NCI-H1092 (cell line): ENCODE results near the gene TBC1D22A.

Experiments
- DNase-seq: peaks from one replicate; lab custom pipeline; 2025; lab: John Stamatoyannopoulos, UW

Gene TBC1D22A

DNA sequence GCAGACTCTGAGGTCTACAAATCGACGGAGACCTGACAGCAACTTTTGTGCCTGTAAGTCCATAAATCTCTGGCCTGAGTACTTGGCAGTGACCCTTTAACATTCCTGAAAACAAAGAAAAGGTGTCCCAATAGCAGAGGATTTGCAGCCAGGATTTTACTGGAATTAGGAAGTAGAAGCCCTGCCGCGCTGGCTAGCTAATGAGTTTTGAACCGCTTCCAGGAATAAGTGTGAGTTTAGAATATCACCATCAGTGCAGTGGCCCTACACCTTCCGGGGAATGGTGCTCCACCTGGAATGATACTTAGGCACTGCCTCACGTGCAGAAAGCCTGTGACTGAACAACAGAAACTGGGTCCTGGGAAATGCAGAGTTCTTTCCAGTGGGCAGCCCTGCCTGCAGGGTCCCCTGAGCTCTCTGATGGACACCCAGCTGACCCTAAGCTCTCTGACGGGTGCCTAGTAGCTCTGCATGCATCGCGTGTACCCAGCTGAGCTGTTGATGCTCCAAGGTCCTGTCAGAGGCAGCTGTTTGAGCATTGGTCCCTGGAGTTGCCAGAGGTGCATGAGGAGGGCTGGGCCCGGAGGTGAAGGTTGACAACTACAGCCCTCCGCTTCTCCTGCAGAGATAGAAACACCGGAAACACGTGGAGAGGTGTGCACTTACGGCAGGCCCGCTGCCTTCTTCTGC, 380.9 kb downstream of the TBC1D22A start:
- no peak for DNase-seq

DNA sequence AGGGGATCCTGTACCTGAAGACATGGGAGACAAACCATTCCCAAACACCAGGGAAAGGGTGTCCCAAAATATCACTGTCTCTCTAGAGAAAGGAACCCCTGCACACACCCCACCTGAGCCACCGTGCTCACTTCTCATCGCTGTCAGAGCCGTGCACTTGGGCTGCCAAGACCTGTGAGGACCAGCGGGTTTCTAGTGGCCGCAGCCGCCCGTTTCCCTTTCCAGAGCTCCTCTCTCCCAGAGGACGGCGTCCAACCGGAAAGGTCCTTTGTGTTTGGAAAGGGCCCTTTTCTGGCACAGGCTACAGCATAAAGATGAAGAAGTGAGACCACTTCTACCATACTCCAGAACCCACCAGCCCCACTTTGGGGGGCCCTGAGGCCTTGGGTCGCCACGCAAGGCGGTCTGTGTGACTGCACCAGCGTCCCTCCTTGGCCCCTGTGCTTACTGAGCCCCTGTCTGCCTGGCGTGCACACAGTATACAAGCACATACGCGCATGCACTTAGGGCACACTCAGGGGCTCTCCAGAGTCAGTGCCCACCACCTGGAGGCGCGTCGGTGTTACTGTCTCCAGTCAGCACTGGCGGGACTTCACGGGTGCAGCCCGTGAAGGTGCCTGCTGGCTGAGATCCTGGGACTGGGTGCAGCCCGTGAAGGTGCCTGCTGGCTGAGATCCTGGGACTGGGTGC, 381.8 kb downstream of the TBC1D22A start:
- no peak for DNase-seq

DNA sequence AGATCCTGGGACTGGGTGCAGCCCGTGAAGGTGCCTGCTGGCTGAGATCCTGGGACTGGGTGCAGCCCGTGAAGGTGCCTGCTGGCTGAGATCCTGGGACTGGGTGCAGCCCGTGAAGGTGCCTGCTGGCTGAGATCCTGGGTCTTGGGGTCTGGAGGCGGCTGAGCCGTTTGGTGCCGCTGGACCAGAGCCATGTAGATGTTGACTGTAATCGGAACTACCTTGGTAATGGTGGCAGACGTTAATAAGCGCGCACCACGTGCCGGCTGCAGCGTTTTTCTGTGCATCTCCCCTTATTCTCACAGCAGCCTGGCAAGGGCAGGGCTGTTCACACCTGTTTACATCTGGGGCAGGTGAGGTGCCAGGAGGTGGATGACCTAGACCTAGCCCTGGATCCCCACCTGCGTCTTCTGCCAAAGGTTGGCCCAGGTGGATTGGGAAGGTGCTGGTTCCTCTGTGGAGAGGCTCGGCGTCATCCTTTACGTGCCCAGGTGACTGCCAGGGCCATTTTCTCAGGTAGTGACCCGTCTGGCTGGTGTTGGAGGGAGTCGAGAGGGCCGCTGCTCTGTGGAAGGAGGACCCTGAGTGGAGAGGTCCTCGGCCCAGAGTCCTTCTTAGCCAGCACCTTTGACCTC, 382.5 kb downstream of the TBC1D22A start:
- no peak for DNase-seq

DNA sequence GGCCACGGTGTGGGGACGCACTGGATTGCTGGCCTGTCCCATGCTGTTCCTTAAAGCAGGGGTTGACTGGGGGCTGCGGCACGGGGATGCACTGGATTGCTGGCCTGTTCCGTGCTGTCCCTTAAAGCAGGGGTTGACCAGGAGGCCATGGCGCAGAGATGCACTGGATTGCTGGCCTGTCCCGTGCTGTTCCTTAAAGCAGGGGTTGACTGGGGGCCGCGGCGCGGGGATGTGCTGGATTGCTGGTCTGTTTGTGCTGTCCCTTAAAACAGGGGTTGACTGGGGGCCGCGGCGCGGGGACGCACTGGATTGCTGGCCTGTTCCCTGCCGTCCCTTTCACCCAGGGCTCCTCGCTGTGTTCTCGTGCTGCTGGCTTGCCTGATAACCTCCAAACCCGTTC, 383.4 kb downstream of the TBC1D22A start:
- no peak for DNase-seq

DNA sequence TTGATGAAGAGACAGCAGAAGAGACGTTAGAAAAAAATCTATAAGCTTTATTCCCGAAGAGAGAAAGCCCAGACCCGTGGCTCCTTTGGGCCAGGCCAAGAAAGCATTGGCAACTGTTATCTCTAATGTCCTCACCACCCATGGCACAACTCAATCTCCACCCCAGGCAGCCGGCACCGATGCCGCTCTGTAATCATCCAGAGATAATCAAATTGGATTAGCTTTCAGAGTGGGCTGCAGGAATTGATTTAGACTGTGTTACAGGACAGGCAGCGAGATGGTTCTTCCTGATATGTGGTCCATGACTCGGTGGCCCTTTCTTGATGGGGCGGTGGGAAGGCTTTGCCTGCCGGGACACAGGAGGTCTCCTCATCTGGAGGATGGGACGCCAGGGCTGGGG, 383.9 kb downstream of the TBC1D22A start:
- DNase-seq, result no peak

DNA sequence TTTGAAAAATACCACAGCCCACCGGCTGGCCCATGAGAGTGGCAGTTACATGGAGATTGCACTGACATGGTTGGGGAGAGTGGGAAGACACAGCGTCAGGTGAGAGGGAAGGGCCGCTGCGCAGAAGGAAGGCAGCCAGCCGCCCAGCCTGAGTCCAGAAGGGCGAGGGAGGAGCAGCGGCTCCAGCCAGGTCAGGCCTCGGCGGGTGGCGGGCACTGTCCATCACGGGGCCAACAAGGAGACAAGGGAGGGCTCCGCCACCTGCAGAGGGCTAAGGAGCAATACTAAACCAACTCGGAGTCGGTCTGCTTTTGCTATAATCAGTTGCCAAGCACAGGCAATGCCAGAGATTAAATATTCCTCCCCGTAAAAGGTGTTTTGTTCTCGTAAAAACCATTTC, 384.5 kb downstream of the TBC1D22A start:
- no peak for DNase-seq

DNA sequence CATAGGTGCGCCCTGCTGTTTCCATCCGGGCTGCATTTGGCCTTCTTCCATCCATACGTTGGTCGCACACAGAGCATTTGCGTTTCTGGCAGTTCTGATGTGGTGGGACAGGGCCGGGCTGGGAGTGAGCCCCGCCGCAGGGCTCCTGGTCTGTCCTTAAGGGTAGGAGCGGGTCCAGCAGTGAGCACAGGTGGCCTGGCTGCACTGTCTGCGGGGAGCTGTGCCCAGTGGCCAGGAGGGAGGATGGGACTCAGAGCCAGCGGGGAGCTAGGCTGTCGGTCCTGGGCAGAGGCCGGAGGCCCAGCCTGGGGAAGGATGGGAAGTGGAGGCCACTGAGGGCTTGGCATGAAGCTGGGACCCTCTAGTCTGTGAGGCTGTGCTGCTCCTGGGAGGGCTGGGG, 385.1 kb downstream of the TBC1D22A start:
- DNase-seq, result no peak

DNA sequence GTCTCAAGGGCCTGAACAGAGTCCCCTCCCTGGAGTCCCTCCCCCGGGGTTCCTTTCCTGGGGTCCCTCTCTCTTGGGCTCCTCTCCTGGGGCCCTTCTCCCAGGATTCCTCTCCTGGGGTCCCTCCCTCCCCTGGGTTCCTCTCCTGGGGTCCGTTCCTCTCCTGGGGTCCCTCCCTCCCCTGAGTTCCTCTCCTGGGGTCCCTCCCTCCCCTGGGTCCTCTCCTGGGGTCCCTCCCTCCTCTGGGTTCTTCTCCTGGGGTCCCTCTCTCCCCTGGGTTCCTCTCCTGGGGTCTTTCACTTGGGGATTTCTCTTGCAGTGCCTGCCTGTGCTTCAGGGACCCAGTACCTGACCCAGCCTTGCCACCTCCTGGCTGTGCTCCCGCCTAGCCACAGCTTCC, 386.1 kb downstream of the TBC1D22A start:
- no peak for DNase-seq

DNA sequence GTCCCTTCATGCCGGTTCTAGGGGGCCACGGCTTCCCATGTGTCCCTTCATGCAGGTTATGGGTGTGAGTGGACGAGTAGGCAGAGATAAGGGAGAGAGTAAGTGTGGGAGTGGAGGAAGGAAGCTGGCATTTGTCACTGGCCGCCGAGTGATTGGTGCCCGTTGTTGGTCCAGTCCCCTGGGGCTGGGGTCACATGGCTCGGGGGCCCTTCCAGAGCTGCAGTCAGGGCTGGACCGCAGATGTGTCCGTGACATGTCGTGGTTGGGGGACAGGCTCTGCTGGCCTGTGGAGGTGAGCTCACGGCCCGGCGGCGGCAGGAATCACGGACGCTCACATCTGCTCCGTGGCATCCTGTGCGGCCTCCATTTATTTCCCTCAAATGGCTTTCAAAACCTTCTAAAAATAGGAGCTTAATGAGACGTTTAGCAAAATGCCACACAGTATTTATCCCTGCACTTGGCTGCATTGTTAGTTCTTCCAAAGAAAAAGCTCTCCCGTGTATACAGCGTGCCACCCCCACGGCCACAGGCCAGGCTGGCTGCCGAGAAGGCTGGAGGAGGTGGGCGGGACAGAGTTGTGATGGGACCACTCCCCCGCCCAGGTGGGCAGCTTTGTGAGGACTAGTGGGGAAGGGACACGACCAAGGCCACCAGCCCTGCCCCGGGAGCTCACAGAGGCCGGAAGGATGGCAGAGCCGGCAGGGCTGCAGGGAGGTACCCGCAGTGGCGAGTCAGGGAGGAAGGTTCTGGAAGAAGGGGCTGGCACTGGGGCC, 386.7 kb downstream of the TBC1D22A start:
- no peak for DNase-seq

DNA sequence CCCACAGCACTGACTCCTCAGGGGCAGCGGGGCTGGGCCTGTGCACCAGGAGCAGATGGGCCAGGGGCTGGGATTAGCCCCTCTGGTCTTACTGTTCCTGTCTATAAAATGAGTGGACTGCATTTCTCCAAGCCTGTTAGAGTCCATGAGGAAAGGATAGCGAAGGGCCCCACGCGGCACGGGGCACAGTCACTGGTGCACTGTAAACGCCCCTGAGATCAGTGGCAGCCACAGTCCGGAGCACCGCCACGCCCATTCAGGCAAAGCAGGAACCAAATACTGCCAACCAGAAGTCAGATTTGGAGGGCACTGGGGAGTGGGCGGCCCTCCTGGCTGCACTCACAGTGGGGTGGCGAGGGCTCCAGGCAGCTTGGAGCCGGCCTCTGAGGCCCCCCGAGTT, 387.5 kb downstream of the TBC1D22A start:
- DNase-seq, result no peak

DNA sequence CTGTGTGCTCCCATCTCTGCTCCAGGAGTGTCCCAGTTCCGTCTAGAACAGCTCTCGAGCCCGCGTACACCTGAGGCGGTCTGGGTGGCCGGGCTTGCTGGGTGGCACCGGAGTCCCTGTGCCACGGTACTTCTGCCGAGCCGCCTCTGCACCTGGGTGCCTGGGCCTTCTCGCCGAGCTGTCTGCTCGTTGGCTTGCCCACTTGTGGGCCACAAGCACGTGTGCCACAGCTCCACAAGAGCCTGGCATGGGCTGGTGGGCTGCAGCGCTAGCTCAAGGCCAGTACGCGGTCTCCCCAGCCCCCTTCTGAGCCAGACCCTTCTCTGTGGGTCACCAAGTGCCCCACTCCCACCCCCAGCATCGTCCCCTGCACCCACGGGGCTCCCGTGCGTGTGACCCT, 388.0 kb downstream of the TBC1D22A start:
- no peak for DNase-seq

DNA sequence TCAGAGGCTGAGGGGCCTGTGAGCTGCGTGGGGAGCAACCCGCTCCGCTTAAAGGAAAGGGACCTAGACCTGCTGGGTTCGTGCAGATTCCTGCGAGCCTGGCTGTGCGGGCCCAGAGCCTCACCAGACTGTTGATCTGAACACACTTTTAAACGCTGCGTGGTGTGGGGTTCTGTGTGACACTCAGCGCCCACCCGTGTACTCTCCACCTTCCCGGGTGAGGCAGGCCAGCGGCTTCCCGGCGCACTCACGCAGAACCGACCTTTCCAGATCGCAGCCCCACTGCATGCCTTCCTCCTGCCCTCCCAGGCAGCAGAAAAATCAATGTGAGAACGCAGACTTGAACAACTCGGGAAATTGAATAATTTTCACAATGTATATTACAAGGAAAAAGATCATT, 388.6 kb downstream of the TBC1D22A start:
- no peak for DNase-seq

DNA sequence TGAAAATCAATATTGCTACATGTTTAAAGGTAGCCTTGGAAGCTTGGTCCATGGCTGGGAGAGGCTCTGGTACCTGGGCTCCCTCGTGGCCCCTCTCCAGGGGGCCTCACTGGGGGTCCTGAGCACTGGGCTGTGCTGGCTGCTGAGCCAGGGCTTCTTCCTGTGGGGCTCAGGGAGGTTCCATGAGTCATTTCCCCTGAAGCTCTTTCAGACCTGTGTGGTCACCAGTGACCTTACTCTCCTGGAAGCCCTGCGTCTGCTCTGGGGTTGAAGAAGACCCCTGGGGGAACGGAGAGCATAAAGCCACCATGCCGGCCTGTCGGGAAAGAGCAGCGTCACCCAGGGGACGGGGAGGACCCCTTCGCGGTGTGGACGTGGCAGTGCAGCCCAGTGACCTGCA, 389.0 kb downstream of the TBC1D22A start:
- DNase-seq, result no peak

DNA sequence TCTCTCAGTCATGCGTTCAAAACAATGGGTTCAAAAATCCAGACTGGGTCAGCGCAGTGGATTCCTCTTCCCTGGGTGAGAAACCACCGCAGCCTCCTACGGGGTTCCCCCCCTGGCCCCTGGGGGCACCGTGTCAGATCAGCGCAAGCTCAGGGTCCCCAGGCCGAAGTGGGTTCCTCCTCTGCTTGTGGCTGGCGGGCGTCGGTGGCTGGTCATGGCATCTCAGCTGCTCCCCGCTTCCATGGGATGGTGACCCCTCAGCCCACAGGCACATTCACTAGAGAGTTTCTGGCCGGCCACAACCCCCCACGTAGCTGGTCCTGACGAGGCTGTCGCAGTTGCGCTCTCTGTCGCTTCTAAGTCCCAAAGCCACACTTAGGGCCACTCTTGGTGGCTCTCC, 389.8 kb downstream of the TBC1D22A start:
- DNase-seq, result no peak

DNA sequence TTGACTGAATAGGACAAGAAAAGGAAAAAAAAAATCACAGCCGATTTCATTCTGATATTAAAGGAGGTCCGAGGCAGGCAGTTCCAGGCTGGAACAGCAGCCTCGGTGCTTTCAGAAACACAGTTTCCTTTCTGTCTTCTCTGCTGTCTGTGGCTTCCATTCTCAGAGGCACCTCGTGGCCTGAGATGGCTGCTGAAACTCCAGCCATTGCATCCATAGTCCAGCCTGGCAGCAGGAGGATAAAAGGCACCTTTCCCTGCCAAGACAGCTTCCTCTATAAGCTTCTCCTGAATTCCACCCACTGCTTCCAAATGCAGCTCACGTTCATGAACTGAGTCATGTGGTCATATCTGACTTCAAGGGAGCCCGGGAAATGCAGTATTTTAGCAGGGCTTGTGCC, 390.5 kb downstream of the TBC1D22A start:
- DNase-seq, result no peak

DNA sequence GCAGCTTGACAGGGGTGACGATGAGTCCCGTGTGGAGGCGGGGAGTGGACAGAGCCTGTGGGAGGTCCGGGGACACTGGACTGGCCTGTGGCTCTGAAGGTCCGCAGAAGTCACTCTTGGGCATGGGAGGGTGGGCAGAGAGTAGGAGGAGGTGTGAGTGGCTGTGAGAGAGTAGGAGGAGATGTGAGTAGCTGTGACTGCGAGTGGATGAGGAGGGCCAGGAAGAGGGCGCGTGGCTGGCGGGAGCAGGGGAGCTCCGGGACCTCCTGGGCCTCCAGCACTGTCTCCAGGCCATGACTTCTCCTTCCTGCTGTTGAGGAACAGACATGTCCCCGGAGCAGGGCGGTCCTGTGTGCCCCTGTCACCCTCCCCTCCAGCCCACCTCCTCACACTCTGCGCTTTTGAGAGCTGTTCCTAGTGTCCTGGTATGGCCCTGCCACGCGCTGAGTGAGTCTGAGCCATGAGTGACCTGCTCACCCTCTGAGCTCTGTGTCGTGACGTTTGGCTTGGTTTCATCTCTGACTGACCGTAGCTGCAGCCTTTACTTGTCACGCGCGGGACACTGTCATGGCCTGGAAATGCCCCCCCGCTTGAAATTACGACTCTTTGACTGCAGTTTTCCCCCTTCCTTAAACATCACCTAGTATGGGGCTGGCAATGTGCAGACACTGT, 391.5 kb downstream of the TBC1D22A start:
- DNase-seq, result no peak

DNA sequence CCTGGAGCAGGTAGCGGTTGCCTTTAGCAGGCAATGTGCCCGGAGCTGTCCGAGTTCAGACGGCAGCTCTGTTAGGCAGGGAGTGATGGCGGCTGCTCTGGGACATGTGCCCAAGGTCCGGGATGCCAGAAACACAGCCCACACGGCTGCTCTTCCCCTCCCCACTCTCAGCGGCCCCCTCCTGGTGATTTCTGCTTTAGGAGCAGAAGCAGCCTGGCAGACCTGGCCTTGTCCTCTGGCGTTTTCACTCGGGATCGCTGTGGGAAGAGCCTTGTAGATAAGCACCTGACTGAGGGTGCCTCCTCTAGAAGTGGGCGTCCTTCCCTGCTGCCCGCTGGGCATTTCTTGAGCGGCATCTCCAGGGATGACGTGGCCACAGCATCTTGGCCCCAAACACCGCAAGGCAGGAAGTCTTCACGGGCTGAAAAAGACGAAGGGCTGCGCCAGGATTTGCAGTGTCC, 392.2 kb downstream of the TBC1D22A start:
- no peak for DNase-seq

DNA sequence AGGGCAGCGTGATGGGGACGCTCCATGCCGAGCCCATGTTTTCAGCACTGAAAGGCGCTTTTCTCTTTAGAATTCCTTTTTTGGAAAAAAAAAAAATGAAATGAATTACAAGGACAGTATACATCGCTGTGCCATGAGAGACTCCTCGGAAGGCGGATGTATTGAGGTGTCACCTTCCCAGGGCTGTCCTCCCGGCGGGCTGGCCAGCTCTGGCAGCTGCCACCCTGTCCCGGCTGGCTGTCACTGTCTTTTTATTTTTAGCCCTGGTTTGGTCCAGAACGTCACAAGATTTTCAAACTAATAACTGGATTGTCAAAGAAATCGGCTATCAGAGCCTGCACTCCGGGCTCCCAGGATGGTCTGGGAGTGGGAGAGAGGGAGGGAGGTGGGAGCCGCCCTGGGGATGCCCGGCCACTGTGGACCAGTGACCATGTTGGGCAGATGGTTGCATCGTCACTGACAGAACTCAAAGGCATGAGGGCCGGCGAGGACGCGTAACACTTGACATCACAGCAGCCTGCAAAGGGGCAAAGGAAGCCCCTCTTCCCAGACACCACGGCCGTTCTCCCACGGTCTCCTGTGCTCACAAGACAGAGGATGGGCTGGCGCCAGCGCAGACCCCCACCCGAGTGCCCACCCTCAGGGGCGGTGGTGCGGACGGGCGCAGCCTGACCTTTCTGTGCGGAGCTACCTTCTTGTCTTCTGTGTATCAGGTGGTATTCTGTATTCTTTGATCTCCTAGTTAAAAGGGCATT, 392.9 kb downstream of the TBC1D22A start:
- DNase-seq, result no peak

DNA sequence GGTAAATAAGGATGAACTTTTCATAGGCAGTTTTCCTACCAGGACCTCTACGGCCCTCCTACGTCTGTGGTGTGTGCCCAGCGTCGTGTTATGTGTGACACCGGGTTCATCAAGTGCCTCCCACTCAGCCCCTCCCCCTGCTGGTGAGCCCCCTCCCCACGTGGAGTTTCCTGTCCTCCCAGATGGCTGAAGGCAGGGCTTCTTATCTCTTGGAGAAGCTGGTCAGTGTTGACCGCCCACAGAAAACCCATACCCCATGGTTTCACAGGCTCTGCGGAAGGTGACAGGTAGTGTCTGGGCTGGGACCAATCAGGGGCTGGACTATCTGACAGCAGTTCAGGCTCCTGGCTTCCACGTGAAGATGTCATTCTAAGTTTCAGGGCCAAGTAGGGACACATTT, 393.5 kb downstream of the TBC1D22A start:
- no peak for DNase-seq

DNA sequence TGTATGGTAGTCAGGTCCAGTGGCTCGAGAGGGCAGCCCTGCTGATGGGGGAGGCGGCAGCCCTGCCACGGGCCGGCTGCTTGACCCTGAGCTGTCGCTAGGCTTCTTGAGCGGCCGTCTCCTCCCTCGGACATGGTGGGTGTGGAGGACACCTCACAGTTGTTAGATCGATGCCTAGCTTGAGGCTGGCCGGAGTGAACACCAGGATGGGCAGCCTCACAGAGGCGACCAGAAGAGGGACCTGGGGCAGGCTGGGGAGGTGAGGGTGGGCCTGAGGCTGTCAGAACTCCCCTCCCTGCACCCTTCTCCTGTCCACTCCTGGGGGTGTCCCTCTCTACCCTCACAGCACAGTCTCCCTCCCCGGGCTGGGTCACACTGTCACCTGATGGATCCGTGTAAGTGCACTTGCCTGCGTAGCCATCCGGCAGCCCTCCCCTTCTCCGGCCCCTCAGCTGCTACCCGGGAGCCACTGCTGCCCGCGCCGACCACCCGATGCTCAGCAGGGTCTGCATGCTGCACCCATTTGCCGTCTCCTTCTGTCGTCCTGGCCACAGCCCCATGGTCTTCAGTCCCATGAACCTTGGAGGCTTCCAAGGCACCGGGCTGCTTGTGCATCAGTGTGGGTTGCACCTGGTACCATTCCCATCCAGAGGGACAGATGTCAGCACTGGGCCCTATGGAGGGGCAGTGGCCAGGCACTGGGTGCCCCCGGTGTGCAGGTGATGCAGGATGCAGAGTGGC, 394.1 kb downstream of the TBC1D22A start:
- DNase-seq, result no peak

DNA sequence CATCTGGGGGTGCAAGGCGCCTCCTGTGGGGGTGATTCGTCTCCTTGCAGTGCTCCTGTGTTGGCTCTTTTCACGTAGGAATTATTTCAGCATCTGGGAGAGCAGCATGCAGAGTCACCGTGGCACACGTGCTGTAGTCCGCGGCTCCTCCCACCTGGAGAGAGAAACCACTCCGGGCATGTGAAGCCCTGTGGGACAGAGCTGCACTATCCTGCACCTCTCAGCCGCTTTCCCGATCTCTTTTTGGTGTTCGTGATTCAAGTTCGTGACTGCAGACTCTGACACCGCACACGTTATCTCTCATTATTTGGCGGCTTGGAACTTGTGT, 394.6 kb downstream of the TBC1D22A start:
- DNase-seq, result no peak
